Measurements from ENCODE around the gene SLC9A6. TPM values are rescaled to one million over a fixed set of nuclear protein-coding genes. Genes with fewer than 3 reads are reported as not detected.

Gene SLC9A6
- total and polyA plus RNA-seq, 2 donors (not counting 3 experiments of a cell fraction or from before 2014, with no cell fraction given): 8.1 to 15.5 TPM

GRCh38 chrX:135982860-135983259 lies 2.4 kb upstream of the SLC9A6 start:
- Histone ChIP-seq H2AFZ (ENCODE audit: low read depth, low read length) (no peak overlapping the region), H4K20me1 (replicated peaks; ENCODE audit: control insufficient read depth, extremely low read depth, insufficient read depth, low read length) (no peaks in the 10 kb centered on the region), H3K9me1 (replicated peaks; ENCODE audit: control insufficient read depth, extremely low read depth, insufficient read depth, low read length) (no peaks in the 10 kb centered on the region), H3K27me3 (ENCODE audit: control insufficient read depth in 2 of 2, insufficient read depth in 2 of 2, low read length in 2 of 2) (no peaks in the 10 kb centered on the region), H3K4me2 (ENCODE audit: insufficient read depth, low read length) (no peak overlapping the region), H3K27ac (ENCODE audit: insufficient read depth, low read depth, low read length) (no peak overlapping the region), H3K79me2 (ENCODE audit: control insufficient read depth, insufficient read depth, low read length) (peaks cover 7% of the 10 kb centered on the region), H3K9me3 (replicated peaks; ENCODE audit: control insufficient read depth, insufficient read depth, low read length) (no peaks in the 10 kb centered on the region), H3K36me3 (ENCODE audit: control insufficient read depth in 2 of 2, extremely low read depth in 1 of 2, insufficient read depth in 2 of 2, low read length in 2 of 2) (no peaks in the 10 kb centered on the region), H3K4me3 (replicated peaks in 1 of 3; ENCODE audit: insufficient read depth in 1 of 3, low read depth in 1 of 3, low read length in 3 of 3) (no peak overlapping the region), H3K9ac (replicated peaks; ENCODE audit: extremely low read depth, insufficient read depth, low read length) (no peak overlapping the region), H3K4me1 (ENCODE audit: control insufficient read depth, extremely low read depth, insufficient read depth, low read length) (peaks cover 6% of the 10 kb centered on the region)
- DNase-seq (ENCODE audit: low read depth, low spot score) (no peak), FAIRE-seq (no peak)
- ChIA-PET CTCF (no interaction called here), POLR2A (no interaction called here)
- intact Hi-C loops (cut with micrococcal nuclease) (no loop called here), dilution Hi-C loops (cut with MboI; ENCODE audit: extremely low pct_ligation_motif_present, low sequenced_read_pairs) (no loop called here)
- TF ChIP-seq, protein P1, sequence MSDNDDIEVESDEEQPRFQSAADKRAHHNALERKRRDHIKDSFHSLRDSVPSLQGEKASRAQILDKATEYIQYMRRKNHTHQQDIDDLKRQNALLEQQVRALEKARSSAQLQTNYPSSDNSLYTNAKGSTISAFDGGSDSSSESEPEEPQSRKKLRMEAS (IDR thresholded peaks at IDR 0.05; ENCODE audit: insufficient read depth, insufficient read length): no peak
- TF ChIP-seq MYC (IDR thresholded peaks at IDR 0.05; ENCODE audit: low read depth, low read length) (no peak), JUN (IDR thresholded peaks at IDR 0.05; ENCODE audit: borderline replicate concordance, insufficient read depth, insufficient read length, low read depth) (no peak), POLR2A (IDR thresholded peaks at IDR 0.05; ENCODE audit: low read depth, low read length) (no peak), CTCF (IDR thresholded peaks at IDR 0.05; ENCODE audit: extremely low read depth in 1 of 2, insufficient read depth in 1 of 2, low read depth in 1 of 2, low read length in 2 of 2) (no peak), GATA2 (IDR thresholded peaks at IDR 0.05; ENCODE audit: insufficient read depth, insufficient read length, low read depth, low read length) (no peak), EZH2 (IDR thresholded peaks at IDR 0.05; ENCODE audit: borderline replicate concordance, low read depth, low read length, severe bottlenecking) (no peak), FOS (IDR thresholded peaks at IDR 0.05; ENCODE audit: borderline replicate concordance, insufficient read depth, low read length) (no peak)
- BruUV-seq (replicated peaks): no TSS peak

Data from endothelial cell of umbilical vein (primary cell).